ENCODE data around the gene SRPK3. TPM values are rescaled to one million over a fixed set of nuclear protein-coding genes. Genes with fewer than 3 reads are reported as not detected.

SRPK3 gene
- total and polyA plus RNA-seq, 5 experiments from 2014 or later, result not detected

DNA sequence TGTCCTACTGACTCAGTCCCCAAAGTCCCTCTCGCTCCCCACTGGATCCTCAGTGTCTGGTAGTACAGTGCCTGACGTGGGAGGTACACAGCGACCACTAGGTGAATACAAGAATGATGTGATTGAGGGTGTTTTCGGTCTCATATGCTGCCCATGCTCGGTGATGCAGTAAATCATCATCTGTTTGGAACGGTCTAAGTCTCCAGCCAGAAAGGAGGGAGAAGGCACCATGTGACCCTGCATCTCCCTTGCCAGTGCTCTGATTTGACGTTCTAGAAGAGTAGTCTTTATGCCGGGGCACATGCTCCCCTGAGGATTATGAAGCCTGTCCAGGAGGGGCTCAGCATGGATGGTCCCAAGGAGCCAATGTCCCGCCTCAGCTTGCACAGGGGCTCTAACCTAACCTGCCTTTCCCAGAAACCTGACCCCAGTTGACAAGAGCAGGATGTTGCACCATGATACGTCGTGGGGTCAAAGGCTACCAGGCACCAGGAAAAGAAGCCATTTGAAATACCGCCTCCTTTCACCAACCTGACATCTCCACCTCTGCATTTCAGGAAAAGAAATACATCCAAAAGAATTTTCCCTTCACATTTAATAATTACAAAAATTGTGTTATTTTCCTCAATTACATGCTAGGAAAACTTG, 30.6 kb upstream of the SRPK3 start:
- Mint-ChIP-seq H3K4me1 (peaks cover 0 to 2% (median under 1%) of the 10 kb centered on the region in 4 donors), H3K27ac (no peak overlapping the region)
- DNase-seq, result no peak

DNA sequence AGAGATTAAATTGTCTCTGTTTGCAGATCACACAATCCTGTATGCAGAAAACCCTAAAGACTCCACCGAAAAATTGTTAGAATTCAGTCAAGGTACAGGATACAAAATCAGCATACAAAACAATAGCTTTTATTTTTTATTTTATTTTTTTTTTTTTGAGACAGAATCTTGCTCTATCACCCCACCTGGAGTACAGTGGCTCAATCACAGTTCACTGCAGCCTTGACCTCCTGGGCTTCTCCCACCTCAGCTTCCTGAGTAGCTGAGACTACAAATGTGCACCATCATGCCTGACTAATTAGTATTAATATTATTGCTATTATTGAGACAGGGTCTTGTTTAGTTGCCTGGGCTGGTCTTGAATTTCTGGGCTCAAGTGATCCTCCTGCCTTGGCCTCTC, 25.7 kb upstream of the SRPK3 start:
- H3K9me3 Mint-ChIP-seq, result no peaks in the 10 kb centered on the region
- POLR2A ChIA-PET, result interaction anchor here (0.7 to 1.1 kb wide), 2 partner anchors 17 to 193 kb away, joined by 4 to 7 read pairs; no protein-coding TSS in a partner anchor
- H3K27ac Mint-ChIP-seq, result no peak overlapping the region
- peaks cover 0 to 5% (median 0%) of the 10 kb centered on the region in 4 donors for H3K4me1 Mint-ChIP-seq
- no peaks in the 10 kb centered on the region for H3K27me3 Mint-ChIP-seq
- H3K36me3 Mint-ChIP-seq, result no peaks in the 10 kb centered on the region
- no peak for DNase-seq
- H3K4me3 Mint-ChIP-seq, result no peak overlapping the region
- ATAC-seq, result no peak

More for the DNA sequence above, 30.6 kb upstream of the SRPK3 start:
- Mint-ChIP-seq H3K36me3 (no peaks in the 10 kb centered on the region), H3K4me3 (no peak overlapping the region), H3K9me3 (no peaks in the 10 kb centered on the region), H3K27me3 (peaks cover 0 to 8% (median 3%) of the 10 kb centered on the region in 5 donors)
- no peak for ATAC-seq
- POLR2A ChIA-PET, result no interaction called here

GRCh38 chrX:153761863-153762262, 19.0 kb upstream of the SRPK3 start:
- no peak for DNase-seq
- ATAC-seq, result no peak
- Mint-ChIP-seq H3K27me3 (no peaks in the 10 kb centered on the region), H3K36me3 (no peaks in the 10 kb centered on the region), H3K4me1 (peaks cover 5 to 15% (median 15%) of the 10 kb centered on the region in 4 donors), H3K4me3 (no peak overlapping the region), H3K9me3 (no peaks in the 10 kb centered on the region), H3K27ac (no peak overlapping the region)
- POLR2A ChIA-PET, result no interaction called here

DNA sequence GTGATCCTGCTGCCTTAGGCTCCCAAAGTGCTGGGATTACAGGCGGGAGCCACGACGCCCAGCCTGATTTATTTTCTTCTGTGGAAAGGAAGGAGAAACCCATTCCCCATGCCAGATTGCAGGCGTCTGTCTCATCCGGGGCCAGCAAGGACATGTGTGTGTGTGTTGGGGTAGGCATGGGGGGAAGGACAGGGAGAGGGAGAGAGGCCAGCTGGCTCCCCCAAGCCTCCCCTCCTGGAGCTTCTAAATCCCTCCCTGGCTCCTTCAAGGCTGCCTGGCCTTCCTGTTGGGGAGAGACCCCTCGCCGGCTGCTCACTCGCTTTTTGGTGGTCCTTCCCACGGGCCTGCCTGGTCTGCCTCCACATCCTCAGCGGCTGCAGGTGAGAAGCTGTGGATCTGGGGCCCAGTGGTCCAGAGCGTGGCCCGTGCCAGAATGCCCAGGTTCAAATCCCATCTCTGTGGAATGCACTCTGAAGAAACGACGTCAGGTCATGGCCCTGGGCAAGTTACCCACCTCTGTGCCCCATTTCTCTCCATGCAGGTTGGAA, 18.1 kb upstream of the SRPK3 start:
- H3K27ac Mint-ChIP-seq, result no peak overlapping the region
- no peak for ATAC-seq

DNA sequence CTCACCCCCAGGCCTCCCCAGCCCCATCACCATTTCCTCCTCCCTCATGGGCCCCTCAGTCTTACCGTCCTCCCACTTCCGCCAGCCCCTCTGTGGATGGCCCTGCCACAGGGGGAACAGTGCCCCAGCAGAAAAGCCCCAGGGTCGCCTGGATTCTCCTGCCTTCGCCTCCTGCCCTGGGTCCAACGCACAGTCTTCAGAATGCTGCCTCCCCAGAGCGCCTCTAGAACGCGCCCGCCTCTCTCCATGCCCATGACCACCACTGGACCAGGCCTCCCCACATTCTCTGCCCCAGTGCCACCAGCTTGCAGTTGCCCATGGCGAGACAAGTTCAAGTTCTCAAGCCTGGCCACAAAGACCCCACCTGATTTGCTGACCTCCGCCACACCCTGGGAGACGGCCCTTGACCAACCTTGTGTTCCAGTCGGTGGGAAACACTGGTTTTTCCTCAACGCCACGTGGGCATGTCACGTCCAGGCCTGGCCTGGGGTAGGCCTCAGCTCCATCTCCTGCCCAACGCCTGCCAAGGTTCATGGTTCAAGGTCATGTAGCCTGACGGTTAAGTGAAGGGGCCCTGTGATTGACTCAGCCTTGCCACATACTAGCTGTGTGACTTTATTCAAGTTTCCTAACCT, 17.4 kb upstream of the SRPK3 start:
- H3K27me3 Mint-ChIP-seq, result no peaks in the 10 kb centered on the region
- peak overlapping the region in 1 of 10 donors; percentile 58 for H3K4me3 Mint-ChIP-seq
- POLR2A ChIA-PET, result no interaction called here
- DNase-seq (no peak), ATAC-seq (no peak)
- no peak overlapping the region for H3K27ac Mint-ChIP-seq
- H3K9me3 Mint-ChIP-seq, result no peaks in the 10 kb centered on the region
- H3K4me1 Mint-ChIP-seq, result peaks cover 8 to 22% (median 19%) of the 10 kb centered on the region in 4 donors
- no peaks in the 10 kb centered on the region for H3K36me3 Mint-ChIP-seq

More for the DNA sequence above, 18.1 kb upstream of the SRPK3 start:
- Mint-ChIP-seq H3K36me3 (no peaks in the 10 kb centered on the region), H3K4me1 (peaks cover 5 to 15% (median 15%) of the 10 kb centered on the region in 4 donors), H3K4me3 (no peak overlapping the region), H3K27me3 (no peaks in the 10 kb centered on the region), H3K9me3 (no peaks in the 10 kb centered on the region)
- no peak for DNase-seq
- POLR2A ChIA-PET, result no interaction called here

- POLR2A ChIA-PET, result interaction anchor here (0.8 kb wide), 1 partner anchor 161 kb away, joined by 3 read pairs; no protein-coding TSS in a partner anchor
- DNase-seq, result peak; percentile 54 to 84 (median 70)
- Mint-ChIP-seq H3K4me1 (peaks cover 8 to 22% (median 17%) of the 10 kb centered on the region in 4 donors), H3K9me3 (no peaks in the 10 kb centered on the region), H3K36me3 (no peaks in the 10 kb centered on the region), H3K27ac (peak within 1 kb of the TSS in 2 of 10 donors; percentile 8 to 74), H3K27me3 (no peaks in the 10 kb centered on the region), H3K4me3 (peak within 1 kb of the TSS in 1 of 10 donors; percentile 58)
- ATAC-seq, result peak; percentile 87 to 90
Observed at GRCh38 chrX:153763989-153764755, 16.7 kb upstream of the SRPK3 start, which contains the start of gene PLXNB3. Gene PLXNB3 (plus strand): TSS chrX:153764249. CDS start chrX:153765536, 1,287 bp downstream.

GRCh38 chrX:153764786-153765137, 16.1 kb upstream of the SRPK3 start:
- Mint-ChIP-seq H3K36me3 (no peaks in the 10 kb centered on the region), H3K4me3 (no peak overlapping the region), H3K27ac (no peak overlapping the region), H3K9me3 (no peaks in the 10 kb centered on the region), H3K27me3 (no peaks in the 10 kb centered on the region), H3K4me1 (peaks cover 8 to 22% (median 17%) of the 10 kb centered on the region in 4 donors)
- ATAC-seq (no peak), DNase-seq (no peak)
- POLR2A ChIA-PET, result interaction anchor here (0.8 kb wide), 1 partner anchor 160 kb away, joined by 3 read pairs; no protein-coding TSS in a partner anchor

GRCh38 chrX:153765138-153766079, 15.4 kb upstream of the SRPK3 start:
- Mint-ChIP-seq H3K27ac (no peak overlapping the region), H3K36me3 (no peaks in the 10 kb centered on the region), H3K4me3 (no peak overlapping the region), H3K27me3 (no peaks in the 10 kb centered on the region), H3K9me3 (no peaks in the 10 kb centered on the region), H3K4me1 (peaks cover 8 to 22% (median 17%) of the 10 kb centered on the region in 4 donors)
- ATAC-seq (no peak), DNase-seq (no peak)
- POLR2A ChIA-PET, result interaction anchor here (1.5 kb wide), 1 partner anchor 182 kb away, joined by 3 read pairs; no protein-coding TSS in a partner anchor

- Mint-ChIP-seq H3K27me3 (no peaks in the 10 kb centered on the region), H3K27ac (peak overlapping the region in 1 of 10 donors; percentile 78), H3K4me1 (peaks cover 8 to 22% (median 17%) of the 10 kb centered on the region in 4 donors), H3K36me3 (no peaks in the 10 kb centered on the region), H3K4me3 (peak overlapping the region in 5 of 10 donors; percentile 22 to 36 (median 30)), H3K9me3 (no peaks in the 10 kb centered on the region)
- DNase-seq (peak in 3 of 10 donors; percentile 9 to 12 (median 10)), ATAC-seq (peak; percentile 58 to 61)
- POLR2A ChIA-PET, result interaction anchor here (1.5 kb wide), 1 partner anchor 182 kb away, joined by 3 read pairs; no protein-coding TSS in a partner anchor
Observed at GRCh38 chrX:153766098-153766817, 14.6 kb upstream of the SRPK3 start.

GRCh38 chrX:153766871-153767673, 13.8 kb upstream of the SRPK3 start:
- Mint-ChIP-seq H3K27ac (no peak overlapping the region), H3K4me1 (peaks cover 8 to 22% (median 17%) of the 10 kb centered on the region in 4 donors), H3K27me3 (no peaks in the 10 kb centered on the region), H3K9me3 (no peaks in the 10 kb centered on the region), H3K4me3 (peak overlapping the region in 3 of 10 donors; percentile 30 to 41 (median 36)), H3K36me3 (no peaks in the 10 kb centered on the region)
- no peak for DNase-seq
- no peak for ATAC-seq
- POLR2A ChIA-PET, result interaction anchor here (1.5 kb wide), 1 partner anchor 181 kb away, joined by 3 read pairs; no protein-coding TSS in a partner anchor
